PC-9 (cell line): ENCODE data around the gene MLX. TPM values are rescaled to one million over a fixed set of nuclear protein-coding genes. Genes with fewer than 3 reads are reported as not detected.

Source experiments
- Bru-seq: library from RNA; stranded (reverse); fragments of 400-500 nt; gene quantifications from one replicate; lab custom pipeline; 2021; lab: Mats Ljungman, UMichigan
- BruChase-seq, 2 experiments: library from RNA; stranded (reverse); fragments of 400-500 nt; gene quantifications; one replicate each; lab custom pipeline; 2021; lab: Mats Ljungman, UMichigan
- BruUV-seq: library from RNA; stranded (reverse); fragments of 400-500 nt; replicated peaks from 2 replicates; lab custom pipeline; 2021; lab: Mats Ljungman, UMichigan
- CTCF ChIA-PET: fragments of 300-600 bp; sonication (Branson Sonifier 250); formaldehyde crosslinking; loops from one replicate; lab custom pipeline; 2022; ENCODE audit warnings: antibody characterized with exemption; lab: Charles Lee
- POLR2A ChIA-PET: fragments of 300-600 bp; sonication (Branson Sonifier 250); formaldehyde crosslinking; loops from one replicate; lab custom pipeline; 2022; ENCODE audit warnings: antibody characterized with exemption; ENCODE audit not compliant: unreplicated experiment; lab: Charles Lee
- DNase-seq, 2 experiments: peaks; one replicate each; pipeline versions ENCODE4 v3.0.0 to v3.0.0-alpha.2; 2015 to 2022; ENCODE audit warnings: mixed read lengths in 1 of 2
- H2AFZ ChIP-seq: fragments of 200-600 bp; sonication (generic); 2 replicates; pipeline ENCODE4 v1.8.1; 2017; ENCODE audit warnings: antibody characterized with exemption
- H3F3A ChIP-seq: fragments of 200-600 bp; sonication (generic); 2 replicates; pipeline ENCODE4 v1.8.1; 2017; ENCODE audit warnings: antibody characterized with exemption, mild to moderate bottlenecking, low read depth; ENCODE audit not compliant: insufficient read depth
- H3K27ac ChIP-seq: fragments of 200-600 bp; sonication (generic); 2 replicates; pipeline ENCODE4 v1.6.1; 2016; ENCODE audit warnings: mixed run types
- H3K27me3 ChIP-seq: fragments of 200-600 bp; sonication (generic); 2 replicates; pipeline ENCODE4 v1.6.1; 2016; ENCODE audit warnings: low read depth, mixed run types; ENCODE audit not compliant: insufficient read depth
- H3K36me3 ChIP-seq: fragments of 200-600 bp; sonication (generic); 2 replicates; pipeline ENCODE4 v1.6.1; 2016; ENCODE audit warnings: low read depth, mixed run types
- H3K4me1 ChIP-seq: fragments of 200-600 bp; sonication (generic); replicated peaks from 2 replicates; pipeline ENCODE4 v1.6.1; 2016; ENCODE audit warnings: mixed run types; ENCODE audit not compliant: insufficient read depth
- H3K4me2 ChIP-seq: fragments of 200-600 bp; sonication (generic); 2 replicates; pipeline ENCODE4 v1.6.1; 2017; ENCODE audit warnings: mixed run types
- H3K4me3 ChIP-seq: fragments of 200-600 bp; sonication (generic); 2 replicates; pipeline ENCODE4 v1.6.1; 2016; ENCODE audit warnings: mixed run types
- H3K79me2 ChIP-seq: fragments of 200-600 bp; sonication (generic); 2 replicates; pipeline ENCODE4 v1.6.1; 2017; ENCODE audit warnings: low read depth, mixed run types
- H3K9me2 ChIP-seq: fragments of 200-600 bp; sonication (generic); 2 replicates; pipeline ENCODE4 v1.8.1; 2017; ENCODE audit warnings: mild to moderate bottlenecking; ENCODE audit not compliant: insufficient read depth
- H3K9me3 ChIP-seq: fragments of 200-600 bp; sonication (generic); 2 replicates; pipeline ENCODE4 v1.8.1; 2016; ENCODE audit warnings: low read depth; ENCODE audit not compliant: insufficient read depth
- H4K20me1 ChIP-seq: fragments of 200-600 bp; sonication (generic); 2 replicates; pipeline ENCODE4 v1.8.1; 2017; ENCODE audit not compliant: insufficient read depth
- EZH2 ChIP-seq: fragments of 200-600 bp; sonication (generic); IDR thresholded peaks from 2 replicates; pipeline ENCODE4 v1.8.0; 2017; ENCODE audit warnings: antibody characterized with exemption, low read depth
- intact Hi-C: fragments of 100-400 bp; cut with micrococcal nuclease; formaldehyde crosslinking; loops from one replicate; pipeline ENCODE4 v1.10.0; 2022; ENCODE audit not compliant: unreplicated experiment
- long read RNA-seq: library from polyadenylated mRNA; stranded (forward); transcript quantifications from one replicate; pipeline ENCODE4 v2.0.0, GENCODE V29; 2022
- total RNA-seq: library from RNA; stranded (reverse); gene quantifications from 2 replicates; pipeline ENCODE4 v1.2.3, GENCODE V29; 2021
- TF ChIP-seq, protein P1 (sequence below): fragments of 200-600 bp; sonication (generic); conservative IDR thresholded peaks from 2 replicates; pipeline ENCODE4 v1.6.1; 2017; ENCODE audit warnings: mixed run types, antibody characterized with exemption, mild to moderate bottlenecking, moderate library complexity

Gene MLX, protein sequence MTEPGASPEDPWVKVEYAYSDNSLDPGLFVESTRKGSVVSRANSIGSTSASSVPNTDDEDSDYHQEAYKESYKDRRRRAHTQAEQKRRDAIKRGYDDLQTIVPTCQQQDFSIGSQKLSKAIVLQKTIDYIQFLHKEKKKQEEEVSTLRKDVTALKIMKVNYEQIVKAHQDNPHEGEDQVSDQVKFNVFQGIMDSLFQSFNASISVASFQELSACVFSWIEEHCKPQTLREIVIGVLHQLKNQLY
- 20.0 and 26.0 TPM in 2 replicates for total RNA-seq
- Bru-seq, nascent RNA, result percentile 60 among the genes with signal in this experiment
- percentile 71 among the genes with signal in this experiment for BruChase-seq, experiment 1, labeled RNA remaining after a 2-hour chase
- percentile 88 among the genes with signal in this experiment for BruChase-seq, experiment 2, labeled RNA remaining after a 6-hour chase
- long read RNA-seq, transcript MLX-203 (8 exons, 2,428 nt), result major isoform, 25 of 36 reads
- long read RNA-seq, partial matches to known transcripts, result 1 of 36 reads
- long read RNA-seq, other reads (novel, unspliced or antisense), result 8 of 36 reads

DNA sequence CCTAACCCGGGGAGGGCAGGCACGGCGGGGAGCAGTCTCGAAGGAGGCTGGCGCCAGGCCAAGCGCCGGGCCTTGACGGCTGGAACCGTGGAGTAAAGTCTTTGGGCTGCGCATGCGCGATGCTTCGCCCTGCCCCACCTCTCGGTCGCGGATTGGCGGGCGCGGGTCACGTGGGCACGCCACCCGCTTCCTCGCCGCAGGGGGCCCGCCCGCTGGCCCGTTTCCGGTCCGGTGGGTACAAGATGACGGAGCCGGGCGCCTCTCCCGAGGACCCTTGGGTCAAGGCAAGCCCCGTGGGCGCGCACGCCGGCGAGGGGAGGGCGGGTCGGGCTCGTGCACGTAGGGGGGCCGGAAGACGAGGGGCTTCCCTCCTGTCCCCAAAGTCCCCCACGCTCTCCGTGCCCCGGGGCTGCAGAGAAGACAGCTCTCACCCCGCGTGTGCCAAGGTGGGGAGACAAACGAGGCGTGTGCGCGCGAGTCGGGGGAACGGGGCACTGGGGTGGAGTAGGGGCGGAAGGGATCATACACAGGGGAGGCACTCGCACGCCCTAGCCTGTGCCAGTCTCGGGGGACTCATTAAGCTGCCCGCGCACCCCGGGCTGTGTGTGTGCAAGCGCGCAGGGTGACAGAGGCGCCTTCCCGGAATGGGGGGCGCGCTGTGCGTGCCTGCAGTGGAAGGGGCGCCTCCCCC is at the start of gene MLX:
Gene MLX (plus strand): TSS at position 218 of the 691 bp plus-strand sequence. CDS start 25 bp downstream, at position 243.
- peaks cover 20% of the 10 kb centered on the region for H3K36me3 ChIP-seq
- BruUV-seq, result no TSS peak

DNA sequence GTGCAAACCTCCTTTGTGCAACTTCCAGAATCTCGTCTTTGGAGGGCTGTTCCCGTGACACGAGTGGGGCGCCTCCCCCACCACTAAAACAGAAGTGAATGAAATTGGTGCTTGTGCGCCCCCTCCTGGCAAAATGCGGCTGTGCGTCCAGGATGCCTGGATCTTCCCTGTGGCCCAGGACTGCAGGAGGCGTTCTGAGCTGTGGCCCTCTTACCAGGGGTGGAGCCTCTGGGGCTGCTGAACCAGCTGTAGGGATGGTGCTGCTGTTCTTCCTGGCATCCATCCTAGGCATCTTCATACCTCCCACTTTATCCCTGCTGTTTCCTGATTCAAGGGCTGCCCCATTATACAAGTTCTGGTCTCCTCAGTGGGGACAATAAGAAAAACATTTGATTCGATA is 49.4 kb upstream of the MLX start:
- H3K27ac ChIP-seq, result peak overlapping the region; percentile 89
- H2AFZ ChIP-seq, result no peak overlapping the region
- DNase-seq, result peak; percentile 60 to 78
- H4K20me1 ChIP-seq, result no peaks in the 10 kb centered on the region
- BruUV-seq, result no TSS peak
- CTCF ChIA-PET, result interaction anchor here (0.5 to 2.3 kb wide), 7 partner anchors 10 to 192 kb away, joined by 3 to 18 read pairs (median 5); no protein-coding TSS in a partner anchor
- intact Hi-C loops, result loop anchor here (2.0 to 5.0 kb wide), 4 partner anchors 60 to 550 kb away; partner anchors contain the start of genes ATP6V0A1 and CNP
- POLR2A ChIA-PET, result interaction anchor here (0.6 to 2.0 kb wide), 2 partner anchors 94 to 109 kb away, joined by 8 to 11 read pairs; partner anchors contain the start of gene CAVIN1
- H3K9me3 ChIP-seq, result no peaks in the 10 kb centered on the region
- no peaks in the 10 kb centered on the region for H3K9me2 ChIP-seq
- H3F3A ChIP-seq, result peaks cover 47% of the 10 kb centered on the region
- H3K4me3 ChIP-seq, result no peak overlapping the region
- H3K4me2 ChIP-seq, result peak overlapping the region; percentile 67
- H3K36me3 ChIP-seq, result 0 out of 2 replicates have a peak, but pooled peaks cover 3% of the 10 kb centered on the region
- TF ChIP-seq, protein P1, sequence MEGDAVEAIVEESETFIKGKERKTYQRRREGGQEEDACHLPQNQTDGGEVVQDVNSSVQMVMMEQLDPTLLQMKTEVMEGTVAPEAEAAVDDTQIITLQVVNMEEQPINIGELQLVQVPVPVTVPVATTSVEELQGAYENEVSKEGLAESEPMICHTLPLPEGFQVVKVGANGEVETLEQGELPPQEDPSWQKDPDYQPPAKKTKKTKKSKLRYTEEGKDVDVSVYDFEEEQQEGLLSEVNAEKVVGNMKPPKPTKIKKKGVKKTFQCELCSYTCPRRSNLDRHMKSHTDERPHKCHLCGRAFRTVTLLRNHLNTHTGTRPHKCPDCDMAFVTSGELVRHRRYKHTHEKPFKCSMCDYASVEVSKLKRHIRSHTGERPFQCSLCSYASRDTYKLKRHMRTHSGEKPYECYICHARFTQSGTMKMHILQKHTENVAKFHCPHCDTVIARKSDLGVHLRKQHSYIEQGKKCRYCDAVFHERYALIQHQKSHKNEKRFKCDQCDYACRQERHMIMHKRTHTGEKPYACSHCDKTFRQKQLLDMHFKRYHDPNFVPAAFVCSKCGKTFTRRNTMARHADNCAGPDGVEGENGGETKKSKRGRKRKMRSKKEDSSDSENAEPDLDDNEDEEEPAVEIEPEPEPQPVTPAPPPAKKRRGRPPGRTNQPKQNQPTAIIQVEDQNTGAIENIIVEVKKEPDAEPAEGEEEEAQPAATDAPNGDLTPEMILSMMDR, result peak; percentile 95
- TF ChIP-seq EZH2, result no peak
- no peaks in the 10 kb centered on the region for H3K27me3 ChIP-seq
- H3K4me1 ChIP-seq, result peaks cover 53% of the 10 kb centered on the region
- H3K79me2 ChIP-seq, result no peaks in the 10 kb centered on the region

More for the DNA sequence above, at the start of gene MLX:
- ChIA-PET POLR2A (no interaction called here), CTCF (interaction anchor here (0.7 kb wide), 2 partner anchors 10 to 449 kb away, joined by 4 read pairs; partner anchors contain the start of gene PSMC3IP)
- Histone ChIP-seq H2AFZ (peak within 1 kb of the TSS; percentile 82), H3K9me3 (no peaks in the 10 kb centered on the region), H3K27me3 (no peaks in the 10 kb centered on the region), H3K4me2 (peak within 1 kb of the TSS; percentile 78), H3K4me3 (peak within 1 kb of the TSS; percentile 58), H3K79me2 (peaks cover 57% of the 10 kb centered on the region), H3F3A (peaks cover 66% of the 10 kb centered on the region), H4K20me1 (no peaks in the 10 kb centered on the region), H3K9me2 (no peaks in the 10 kb centered on the region), H3K4me1 (peaks cover 26% of the 10 kb centered on the region), H3K27ac (no peak within 1 kb of the TSS)
- TF ChIP-seq, protein P1, result no peak
- no peak for TF ChIP-seq EZH2
- peak; percentile 74 to 87 for DNase-seq
- intact Hi-C loops, result no loop called here
